NCI-H2107 (cell line): ENCODE data around the gene CCDC167.

ENCODE experiments used
- DNase-seq: peaks from one replicate; lab custom pipeline; 2025; lab: John Stamatoyannopoulos, UW

The CCDC167 gene

GRCh38 chr6:37530297-37530696 lies 30.6 kb upstream of the CCDC167 start:
- DNase-seq = no peak

- DNase-seq = no peak
Measured at GRCh38 chr6:37528541-37528940, 28.8 kb upstream of the CCDC167 start.

- no peak for DNase-seq
Measured at GRCh38 chr6:37525460-37526357, 26.0 kb upstream of the CCDC167 start.

GRCh38 chr6:37524970-37525318 lies 25.3 kb upstream of the CCDC167 start:
- no peak for DNase-seq

GRCh38 chr6:37524025-37524969 lies 24.6 kb upstream of the CCDC167 start:
- no peak for DNase-seq

- no peak for DNase-seq
Measured at GRCh38 chr6:37523412-37523811, 23.7 kb upstream of the CCDC167 start.

- no peak for DNase-seq
Measured at GRCh38 chr6:37522836-37523235, 23.1 kb upstream of the CCDC167 start.

- DNase-seq = no peak
Measured at GRCh38 chr6:37521674-37522073, 22.0 kb upstream of the CCDC167 start.

GRCh38 chr6:37520926-37521325 lies 21.2 kb upstream of the CCDC167 start:
- DNase-seq = no peak

GRCh38 chr6:37519461-37519860 lies 19.8 kb upstream of the CCDC167 start:
- no peak for DNase-seq

- DNase-seq = no peak
Measured at GRCh38 chr6:37518116-37518515, 18.4 kb upstream of the CCDC167 start.

- DNase-seq = no peak
Measured at GRCh38 chr6:37517411-37517812, 17.7 kb upstream of the CCDC167 start.

- DNase-seq = no peak
Measured at GRCh38 chr6:37516920-37517405, 17.3 kb upstream of the CCDC167 start.

GRCh38 chr6:37516076-37516919 lies 16.6 kb upstream of the CCDC167 start:
- DNase-seq = no peak

GRCh38 chr6:37515712-37516075 lies 16.0 kb upstream of the CCDC167 start:
- DNase-seq = no peak

- DNase-seq = no peak
Measured at GRCh38 chr6:37514837-37515236, 15.1 kb upstream of the CCDC167 start.

- DNase-seq = no peak
Measured at GRCh38 chr6:37514321-37514771, 14.7 kb upstream of the CCDC167 start.

- DNase-seq = no peak
Measured at GRCh38 chr6:37513576-37513975, 13.9 kb upstream of the CCDC167 start.

GRCh38 chr6:37513155-37513554 lies 13.5 kb upstream of the CCDC167 start:
- no peak for DNase-seq

GRCh38 chr6:37512400-37513011 lies 12.8 kb upstream of the CCDC167 start:
- no peak for DNase-seq

GRCh38 chr6:37511910-37512399 lies 12.3 kb upstream of the CCDC167 start:
- DNase-seq = no peak
